IPS-20b (cell line): ENCODE data around the gene POLR2F.

Experiments used
- H3K27ac ChIP-seq: one replicate; pipeline ENCODE4 v1.5.1; 2013; ENCODE audit warnings: low read length
- H3K27me3 ChIP-seq: 2 replicates; pipeline ENCODE4 v1.6.1; 2013; ENCODE audit warnings: mild to moderate bottlenecking, low read length, inconsistent platforms; ENCODE audit not compliant: insufficient read depth
- H3K36me3 ChIP-seq: 2 replicates; pipeline ENCODE4 v1.6.1; 2013; ENCODE audit warnings: low read depth, mild to moderate bottlenecking, inconsistent platforms, low read length, moderate library complexity; ENCODE audit not compliant: insufficient read depth
- H3K4me1 ChIP-seq: 2 replicates; pipeline ENCODE4 v1.6.1; 2013; ENCODE audit warnings: mild to moderate bottlenecking, control low read depth, inconsistent platforms, low read length, moderate library complexity; ENCODE audit not compliant: insufficient read depth
- H3K4me3 ChIP-seq: 2 replicates; pipeline ENCODE4 v1.5.1; 2013; ENCODE audit warnings: mild to moderate bottlenecking, low read length, inconsistent platforms
- H3K9ac ChIP-seq: 2 replicates; pipeline ENCODE4 v1.6.1; 2013; ENCODE audit warnings: low read depth, mild to moderate bottlenecking, inconsistent platforms, low read length, moderate library complexity
- H3K9me3 ChIP-seq: 2 replicates; pipeline ENCODE4 v1.6.1; 2013; ENCODE audit warnings: mild to moderate bottlenecking, low read depth, low read length, inconsistent platforms; ENCODE audit not compliant: insufficient read depth

The POLR2F gene

DNA sequence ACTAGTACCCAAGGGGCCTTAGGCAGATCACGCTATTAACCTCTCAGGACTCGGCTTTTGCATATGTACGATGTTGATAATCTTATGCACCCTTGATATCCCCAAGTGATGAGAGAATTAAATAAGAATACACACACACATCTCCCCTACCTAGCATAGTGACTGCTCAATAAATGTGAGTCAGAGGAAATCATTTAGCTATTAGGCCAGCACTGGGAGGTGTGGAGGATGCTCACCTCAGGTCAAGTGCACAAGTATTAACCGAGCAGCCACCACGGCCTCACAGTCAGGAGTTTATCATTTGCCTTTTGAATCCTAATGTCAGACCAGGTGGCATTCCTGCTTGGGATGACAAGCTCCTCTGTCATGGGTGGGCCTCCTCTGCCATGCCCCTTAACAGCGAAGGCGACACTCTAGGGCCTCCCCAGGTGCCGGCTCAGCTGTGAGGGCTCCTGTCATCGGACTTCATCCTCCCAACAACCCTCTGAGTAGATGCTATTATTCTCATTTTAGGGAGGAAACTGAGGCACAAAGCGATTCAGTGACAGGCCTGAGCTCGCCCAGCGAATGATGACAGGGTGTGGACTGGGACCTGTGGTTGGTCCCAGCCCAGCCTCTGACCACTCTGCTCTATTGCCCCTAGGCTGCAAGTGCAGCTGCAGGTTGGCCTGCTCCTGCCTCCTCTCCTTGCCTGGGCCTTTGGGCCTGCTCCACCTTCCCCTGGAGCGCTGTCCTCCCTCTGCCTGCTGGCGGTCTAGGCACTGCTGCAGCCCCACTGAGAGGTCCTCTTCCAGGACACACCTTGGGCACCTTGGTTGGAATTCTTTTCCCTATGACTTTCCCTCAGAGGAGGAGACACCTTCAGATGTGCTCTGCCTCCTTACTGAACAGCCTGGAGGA lies 35.9 kb downstream of the POLR2F start:
- H3K27ac ChIP-seq, result no peak overlapping the region
- H3K9ac ChIP-seq, result no peak overlapping the region
- H3K36me3 ChIP-seq, result no peaks in the 10 kb centered on the region
- H3K9me3 ChIP-seq, result no peaks in the 10 kb centered on the region
- H3K27me3 ChIP-seq, result peaks cover 19% of the 10 kb centered on the region
- no peak overlapping the region for H3K4me3 ChIP-seq
- H3K4me1 ChIP-seq, result no peaks in the 10 kb centered on the region; the same call in 1 of the 2 replicates

DNA sequence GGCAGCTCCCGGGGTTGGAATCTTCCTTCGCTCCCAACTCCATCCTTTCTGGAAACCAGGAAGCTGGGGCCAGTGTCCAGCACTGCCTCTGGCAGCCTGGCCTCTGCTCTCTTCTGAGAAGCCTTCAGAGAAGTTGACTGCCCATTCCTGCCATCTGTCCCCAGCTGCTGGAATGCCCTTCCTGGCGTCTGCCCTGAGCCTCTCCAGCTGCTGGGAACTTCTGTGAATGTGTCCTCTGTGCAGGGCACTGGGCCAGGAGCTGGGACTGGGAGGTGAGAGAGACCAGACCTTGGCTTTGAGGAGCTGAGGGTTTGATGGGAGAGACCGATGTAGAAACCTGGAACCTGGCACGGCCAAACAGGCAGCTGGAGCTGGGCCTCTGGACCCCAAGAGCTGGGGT lies 36.8 kb downstream of the POLR2F start:
- no peak overlapping the region for H3K4me3 ChIP-seq

DNA sequence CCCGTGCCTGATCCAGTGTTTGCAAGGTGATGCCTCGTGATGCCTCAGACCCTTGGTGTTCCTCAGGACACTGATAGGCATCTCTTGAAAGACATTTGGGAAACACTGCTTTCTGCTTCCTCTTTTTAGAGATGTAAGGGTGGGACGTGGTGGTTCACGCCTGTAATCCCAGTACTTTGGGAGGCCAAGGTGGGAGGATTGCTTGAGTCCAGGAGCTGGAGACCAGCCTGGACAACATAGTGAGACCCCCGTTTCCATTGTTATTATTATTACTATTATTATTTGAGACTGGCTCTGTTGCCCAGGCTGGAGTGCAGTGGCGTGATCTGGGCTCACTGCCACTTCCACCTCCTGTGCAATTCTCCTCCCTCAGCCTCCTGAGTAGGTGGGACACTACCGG lies 37.4 kb downstream of the POLR2F start:
- Histone ChIP-seq H3K9me3 (no peaks in the 10 kb centered on the region), H3K36me3 (no peaks in the 10 kb centered on the region), H3K27me3 (peaks cover 6% of the 10 kb centered on the region; the same call in 1 of the 2 replicates), H3K9ac (no peak overlapping the region), H3K4me3 (no peak overlapping the region), H3K27ac (no peak overlapping the region), H3K4me1 (no peaks in the 10 kb centered on the region)

More for the DNA sequence above, 36.8 kb downstream of the POLR2F start:
- no peaks in the 10 kb centered on the region for H3K4me1 ChIP-seq
- no peak overlapping the region for H3K9ac ChIP-seq
- no peaks in the 10 kb centered on the region for H3K9me3 ChIP-seq
- H3K27ac ChIP-seq, result no peak overlapping the region
- H3K36me3 ChIP-seq, result no peaks in the 10 kb centered on the region
- H3K27me3 ChIP-seq, result peaks cover 10% of the 10 kb centered on the region

DNA sequence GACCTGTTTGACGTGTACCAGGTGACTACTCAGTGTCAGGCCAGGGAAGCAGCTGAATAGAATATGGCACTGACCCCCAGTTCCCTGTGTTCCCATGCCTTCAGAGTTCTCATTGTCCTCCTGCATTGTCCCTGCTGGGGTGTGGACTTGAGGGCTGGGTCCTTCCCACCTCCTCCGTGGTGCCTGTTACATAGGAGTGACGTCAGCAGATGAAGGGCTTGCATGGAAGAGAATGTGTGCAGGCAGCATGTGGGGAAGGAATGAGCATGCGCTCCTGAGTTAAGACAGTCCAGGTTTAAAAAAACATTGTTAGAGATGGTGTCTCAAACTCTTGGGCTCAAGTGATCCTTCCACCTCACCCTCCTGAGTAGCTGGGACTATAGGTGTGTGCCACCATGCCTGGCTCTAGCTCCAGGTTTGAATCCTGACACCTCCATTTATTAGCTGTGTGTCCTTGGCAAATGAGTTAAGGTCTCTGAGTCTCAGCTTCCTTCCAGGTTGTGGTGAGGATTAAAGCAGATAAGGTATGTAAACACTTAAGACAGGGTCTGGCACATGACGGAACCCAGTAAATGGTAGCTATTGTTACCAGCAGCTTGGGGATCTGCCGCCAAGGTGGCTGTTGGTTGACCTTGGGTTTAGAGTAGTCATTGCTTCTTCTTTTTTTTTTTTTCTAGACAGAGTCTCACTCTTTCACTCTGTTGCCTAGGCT lies 38.4 kb downstream of the POLR2F start:
- Histone ChIP-seq H3K9ac (no peak overlapping the region), H3K4me1 (no peaks in the 10 kb centered on the region), H3K27me3 (peaks cover 6% of the 10 kb centered on the region; the same call in 1 of the 2 replicates), H3K9me3 (no peaks in the 10 kb centered on the region), H3K27ac (no peak overlapping the region), H3K4me3 (no peak overlapping the region), H3K36me3 (no peaks in the 10 kb centered on the region)

DNA sequence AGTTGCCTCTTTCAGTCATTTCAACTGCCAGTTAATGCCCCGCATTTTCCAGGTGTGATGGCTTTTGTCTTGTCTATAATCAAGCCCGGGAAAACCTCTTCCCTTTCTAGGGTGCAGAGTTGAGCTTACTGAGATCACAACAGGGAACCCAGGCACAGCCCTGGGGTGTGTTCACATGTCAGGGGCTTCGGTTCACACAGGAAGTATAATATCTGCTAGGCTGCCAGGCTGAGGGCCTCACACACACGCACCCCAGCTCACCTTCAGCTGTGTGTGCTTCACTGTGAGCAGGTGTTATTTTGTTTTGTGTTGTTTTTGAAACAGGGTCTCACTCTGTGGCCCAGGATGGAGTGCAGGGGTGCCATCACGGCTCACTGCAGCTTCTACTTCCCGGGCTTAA lies 40.5 kb downstream of the POLR2F start:
- no peaks in the 10 kb centered on the region for H3K36me3 ChIP-seq
- H3K4me1 ChIP-seq, result no peaks in the 10 kb centered on the region
- H3K27ac ChIP-seq, result no peak overlapping the region
- H3K9ac ChIP-seq, result no peak overlapping the region
- H3K4me3 ChIP-seq, result no peak overlapping the region
- no peaks in the 10 kb centered on the region for H3K9me3 ChIP-seq
- peaks cover 6% of the 10 kb centered on the region; the same call in 1 of the 2 replicates for H3K27me3 ChIP-seq

DNA sequence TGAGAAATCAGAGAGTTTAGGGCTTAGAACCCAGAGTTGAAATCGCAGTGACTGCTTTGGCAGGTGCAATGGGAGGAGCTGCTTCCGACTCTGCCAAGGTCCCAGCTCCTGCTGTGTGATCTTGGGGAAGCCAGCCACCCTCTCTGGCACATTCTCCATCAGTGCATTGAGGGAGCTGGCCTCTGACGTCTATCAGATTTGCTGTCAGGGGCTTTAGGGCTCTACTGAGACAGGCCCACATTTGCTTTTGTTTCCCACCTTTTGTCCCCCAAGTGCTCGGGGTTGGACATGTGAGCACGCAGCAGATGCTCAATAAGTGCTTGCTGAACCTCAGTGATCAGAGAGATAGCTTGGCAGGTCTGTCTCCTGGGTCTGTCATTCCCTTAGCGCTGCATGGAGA lies 41.5 kb downstream of the POLR2F start:
- Histone ChIP-seq H3K9ac (no peak overlapping the region), H3K9me3 (no peaks in the 10 kb centered on the region), H3K4me1 (peaks cover 6% of the 10 kb centered on the region), H3K36me3 (no peaks in the 10 kb centered on the region), H3K27me3 (peaks cover 6% of the 10 kb centered on the region; the same call in 1 of the 2 replicates), H3K4me3 (no peak overlapping the region), H3K27ac (no peak overlapping the region)

DNA sequence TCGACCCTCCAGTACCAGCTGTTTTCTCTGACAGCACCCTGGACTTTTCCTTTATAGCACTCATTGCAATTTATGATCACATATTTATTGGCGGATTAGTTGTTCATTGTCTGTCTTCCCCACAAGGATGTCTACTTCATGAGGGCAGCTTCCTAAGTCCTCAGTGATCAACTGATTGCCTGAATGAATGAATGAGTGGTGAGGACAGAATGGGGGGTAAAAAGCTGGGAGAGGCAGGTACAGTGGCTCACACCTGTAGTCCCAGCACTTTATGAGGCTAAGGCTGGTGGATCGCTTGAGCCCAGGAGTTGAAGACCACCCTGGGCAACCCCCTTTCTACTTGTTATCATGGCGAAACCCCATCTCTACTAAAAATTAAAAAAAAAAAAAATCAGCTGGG lies 42.0 kb downstream of the POLR2F start:
- H3K9me3 ChIP-seq, result no peaks in the 10 kb centered on the region
- no peak overlapping the region for H3K27ac ChIP-seq
- no peaks in the 10 kb centered on the region for H3K36me3 ChIP-seq
- H3K4me3 ChIP-seq, result no peak overlapping the region
- no peak overlapping the region for H3K9ac ChIP-seq
- peaks cover 6% of the 10 kb centered on the region; the same call in 1 of the 2 replicates for H3K27me3 ChIP-seq
- H3K4me1 ChIP-seq, result peaks cover 9% of the 10 kb centered on the region

DNA sequence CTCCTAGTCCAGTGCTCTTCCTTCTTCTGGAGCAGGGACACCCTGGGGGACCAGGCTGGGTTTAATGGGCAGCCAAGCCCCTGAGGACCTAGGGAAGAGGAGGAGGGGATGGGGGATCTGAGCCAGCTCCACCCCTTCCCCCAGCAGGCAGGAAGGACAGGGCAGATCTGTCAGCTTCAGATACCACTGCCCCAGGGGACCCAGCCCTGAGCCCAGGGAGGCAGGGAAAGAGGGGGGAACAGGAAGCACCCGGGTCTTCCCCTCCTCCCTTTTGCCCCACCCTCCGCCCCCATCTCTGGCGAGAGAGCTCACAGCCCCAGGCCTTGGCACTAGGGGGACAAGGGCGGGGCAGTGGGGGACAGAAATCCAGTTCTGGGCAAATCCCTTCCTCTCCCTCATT lies 42.6 kb downstream of the POLR2F start:
- peaks cover 6% of the 10 kb centered on the region; the same call in 1 of the 2 replicates for H3K27me3 ChIP-seq
- no peak overlapping the region for H3K9ac ChIP-seq
- H3K4me1 ChIP-seq, result peaks cover 9% of the 10 kb centered on the region
- no peak overlapping the region for H3K4me3 ChIP-seq
- no peaks in the 10 kb centered on the region for H3K36me3 ChIP-seq
- no peaks in the 10 kb centered on the region for H3K9me3 ChIP-seq
- no peak overlapping the region for H3K27ac ChIP-seq

DNA sequence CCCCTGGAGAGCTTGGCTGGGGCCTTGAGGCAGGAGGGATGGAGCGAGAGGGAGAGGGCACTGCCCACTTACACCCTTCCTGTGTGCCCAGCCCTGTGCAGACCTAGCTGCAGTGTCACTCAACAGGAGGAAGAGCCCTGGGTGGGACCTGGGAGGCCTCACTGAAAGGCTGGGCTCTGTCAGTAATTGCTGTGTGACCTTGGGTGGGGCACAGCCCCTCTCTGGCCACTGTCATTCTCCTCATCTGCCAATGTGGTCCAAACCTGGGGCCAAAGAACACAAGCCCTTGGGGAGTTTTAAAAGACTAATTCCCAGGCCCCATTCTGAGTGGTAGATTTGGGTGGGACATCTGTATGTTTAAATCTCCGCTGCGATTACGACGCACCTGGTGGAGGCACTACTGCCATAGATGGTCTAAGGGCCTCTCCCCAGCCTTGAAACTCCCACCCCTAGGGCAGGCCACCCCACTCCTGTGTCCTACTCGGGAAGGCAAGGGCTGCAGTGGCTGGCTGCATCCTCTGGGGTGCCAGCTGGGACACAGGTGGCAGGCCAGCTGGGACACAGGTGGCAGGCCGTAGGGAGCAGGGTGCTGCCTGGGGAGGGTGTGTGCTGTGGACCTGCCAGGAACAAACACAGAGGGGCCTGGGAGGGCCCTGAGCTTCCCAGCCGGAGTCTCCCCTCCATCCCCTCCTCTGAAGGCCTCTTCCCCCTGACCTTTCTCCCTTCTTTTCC lies 43.2 kb downstream of the POLR2F start:
- Histone ChIP-seq H3K36me3 (no peaks in the 10 kb centered on the region), H3K9ac (no peak overlapping the region), H3K4me3 (no peak overlapping the region), H3K27me3 (peaks cover 4% of the 10 kb centered on the region; the same call in 1 of the 2 replicates), H3K4me1 (peaks cover 9% of the 10 kb centered on the region), H3K9me3 (no peaks in the 10 kb centered on the region), H3K27ac (no peak overlapping the region)

DNA sequence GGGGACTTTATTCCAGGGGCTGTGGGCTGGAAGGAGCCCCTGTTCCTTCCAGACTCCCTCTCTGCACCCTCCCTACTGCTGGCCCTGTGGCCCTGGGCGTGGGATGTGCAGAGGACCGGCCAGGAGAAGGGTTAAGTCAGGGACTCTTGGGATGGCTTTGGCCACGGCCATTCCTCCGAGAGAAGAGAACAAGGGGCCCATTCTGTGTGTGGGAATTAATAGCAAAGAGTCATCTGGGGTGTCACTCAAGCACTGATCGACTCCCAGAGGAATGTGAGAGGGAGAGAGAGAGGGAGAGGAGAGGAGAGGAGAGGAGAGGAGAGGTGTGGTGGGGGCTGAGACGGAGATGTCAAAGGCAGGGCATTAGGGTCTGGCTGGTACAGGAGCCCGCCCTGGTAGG lies 45.0 kb downstream of the POLR2F start:
- H3K36me3 ChIP-seq, result no peaks in the 10 kb centered on the region
- H3K27me3 ChIP-seq, result no peaks in the 10 kb centered on the region
- no peak overlapping the region for H3K4me3 ChIP-seq
- no peaks in the 10 kb centered on the region for H3K9me3 ChIP-seq
- no peak overlapping the region for H3K27ac ChIP-seq
- peaks cover 9% of the 10 kb centered on the region for H3K4me1 ChIP-seq
- H3K9ac ChIP-seq, result no peak overlapping the region

DNA sequence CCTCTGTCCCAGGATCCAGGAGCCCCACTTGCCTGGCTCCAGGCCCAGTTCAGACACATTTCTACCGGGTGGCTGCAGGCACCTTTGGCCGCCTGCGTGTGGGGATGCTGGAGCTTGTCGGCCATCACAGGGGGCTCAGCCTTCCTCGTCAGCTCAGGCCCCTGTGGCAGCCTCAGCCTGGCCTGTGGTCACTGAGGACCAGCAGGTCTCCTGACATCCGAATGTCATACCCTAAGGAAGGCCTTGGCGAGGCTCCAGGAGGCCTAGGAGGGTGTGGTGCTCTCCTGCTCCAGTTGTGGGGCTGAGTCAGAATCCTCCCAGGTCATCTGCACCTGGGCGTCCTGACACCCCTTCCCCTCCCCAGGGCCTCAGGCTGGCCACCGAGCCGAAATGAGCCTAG lies 45.7 kb downstream of the POLR2F start:
- no peak overlapping the region for H3K27ac ChIP-seq
- no peaks in the 10 kb centered on the region for H3K9me3 ChIP-seq
- H3K4me1 ChIP-seq, result peaks cover 9% of the 10 kb centered on the region
- no peak overlapping the region for H3K9ac ChIP-seq
- no peaks in the 10 kb centered on the region for H3K36me3 ChIP-seq
- H3K27me3 ChIP-seq, result no peaks in the 10 kb centered on the region
- no peak overlapping the region for H3K4me3 ChIP-seq
